GM18519 (cell line): ENCODE data around the gene CELSR3.

ENCODE experiments used
- ATAC-seq: cut with Tn5 transposase; IDR thresholded peaks from one replicate; pipeline ENCODE4 v1.9.1; 2021; ENCODE audit warnings: mild to moderate bottlenecking, moderate library complexity; ENCODE audit not compliant: unreplicated experiment, low FRiP score

CELSR3 gene

GRCh38 chr3:48609088-48610005 lies 53.3 kb downstream of the CELSR3 start, which contains the start of gene UQCRC1:
TSS of gene UQCRC1 (minus strand) at chr3:48609646. CDS start at chr3:48609620, 26 bp downstream.
- peak; percentile 87 for ATAC-seq

GRCh38 chr3:48607519-48607918 lies 55.2 kb downstream of the CELSR3 start:
- ATAC-seq: no peak

DNA sequence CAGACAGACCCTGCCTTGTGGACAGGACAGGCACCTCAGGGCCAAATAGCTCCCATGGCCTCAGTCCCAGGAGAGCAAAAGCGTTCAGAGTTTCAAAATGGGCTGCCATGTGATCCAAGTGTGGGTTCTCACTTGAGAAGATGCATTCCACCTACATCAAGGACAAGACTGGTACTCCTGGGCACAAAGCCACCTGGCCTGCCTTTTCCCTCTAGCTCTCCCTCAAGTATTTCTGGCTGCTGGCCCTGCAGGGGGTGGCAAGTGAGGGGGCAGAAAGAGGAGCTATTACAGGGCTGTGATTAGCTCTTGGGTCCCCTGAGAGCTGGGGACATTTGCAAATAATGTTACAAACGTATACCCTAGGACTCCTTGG lies 61.1 kb downstream of the CELSR3 start:
- ATAC-seq: no peak

DNA sequence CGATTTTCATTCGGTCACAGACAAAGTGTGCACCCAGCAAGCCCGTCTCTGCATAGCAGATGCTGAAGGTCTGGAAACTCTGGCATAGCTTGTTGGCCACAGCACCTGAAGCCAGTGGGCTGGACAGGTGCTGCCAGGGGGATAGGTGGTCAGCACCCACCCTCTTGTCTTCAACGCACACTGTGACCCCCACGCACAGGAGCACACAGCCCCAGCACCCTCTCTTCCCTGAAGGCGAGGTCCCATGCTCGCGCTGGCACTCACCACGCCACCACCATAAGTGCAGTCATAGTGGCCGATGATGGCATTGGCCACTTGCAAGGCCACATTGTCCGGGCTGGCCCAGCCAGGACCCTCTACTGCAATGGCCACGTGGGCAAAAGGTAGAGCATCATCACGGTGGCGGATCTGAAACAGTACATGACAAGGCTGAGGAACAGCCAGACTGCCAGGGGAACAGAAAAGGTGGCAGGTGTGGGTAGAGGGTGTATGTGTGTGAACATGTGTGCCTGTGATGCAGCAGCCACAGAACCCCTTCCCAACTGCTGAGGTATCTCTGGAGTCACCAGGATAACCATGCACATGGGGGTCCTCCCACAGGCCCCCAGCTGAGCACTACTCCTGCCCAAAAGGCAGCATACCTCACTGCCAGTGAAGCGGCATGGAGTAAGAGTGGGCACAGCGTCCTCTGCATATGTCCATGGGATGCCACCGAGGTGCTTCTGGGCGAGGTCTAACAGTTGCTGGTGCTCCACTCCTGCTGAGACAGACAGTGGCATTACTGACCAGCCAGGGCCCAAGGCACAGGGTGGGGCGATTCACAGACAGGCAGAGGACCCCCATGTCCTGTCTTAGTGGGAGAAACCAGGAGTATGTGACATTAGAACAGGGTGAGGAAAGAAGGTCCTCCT lies 61.7 kb downstream of the CELSR3 start:
- no peak for ATAC-seq

DNA sequence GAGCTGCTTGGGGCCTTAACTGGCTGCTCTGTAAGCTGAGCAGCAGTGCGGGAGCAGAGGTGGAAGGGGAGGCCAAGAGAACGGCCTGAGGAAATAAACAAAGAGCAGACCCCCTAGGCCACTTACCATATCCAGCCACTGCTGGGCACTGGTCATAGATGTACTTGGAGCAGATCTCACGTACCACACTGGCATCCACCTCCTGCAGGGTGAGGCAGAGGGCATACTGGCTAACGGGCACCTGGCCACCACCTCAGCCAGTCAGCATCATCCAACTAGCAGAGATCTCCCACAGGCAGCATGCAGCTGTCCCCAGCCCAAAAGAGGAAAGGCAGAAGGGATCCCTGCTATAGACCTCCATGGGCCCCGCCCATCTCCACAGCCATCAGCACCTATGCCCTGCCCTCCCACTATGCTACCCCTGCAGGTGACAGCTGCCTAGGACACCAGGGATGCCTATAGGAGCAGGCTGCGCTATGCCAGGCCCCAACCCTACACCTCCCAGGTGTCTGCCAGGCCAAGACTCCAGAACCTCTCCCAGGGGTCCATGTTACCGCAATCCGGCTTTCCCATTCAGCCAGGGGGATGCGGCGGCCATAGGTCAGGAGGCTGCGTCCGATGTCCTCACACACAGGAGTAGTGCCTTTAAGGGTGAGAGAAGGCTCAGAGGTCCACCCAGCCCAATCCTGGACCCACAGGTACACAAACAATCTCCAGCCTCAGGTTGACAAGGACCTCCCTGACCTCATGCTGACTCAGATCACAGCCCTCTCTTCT lies 63.0 kb downstream of the CELSR3 start:
- ATAC-seq: no peak

DNA sequence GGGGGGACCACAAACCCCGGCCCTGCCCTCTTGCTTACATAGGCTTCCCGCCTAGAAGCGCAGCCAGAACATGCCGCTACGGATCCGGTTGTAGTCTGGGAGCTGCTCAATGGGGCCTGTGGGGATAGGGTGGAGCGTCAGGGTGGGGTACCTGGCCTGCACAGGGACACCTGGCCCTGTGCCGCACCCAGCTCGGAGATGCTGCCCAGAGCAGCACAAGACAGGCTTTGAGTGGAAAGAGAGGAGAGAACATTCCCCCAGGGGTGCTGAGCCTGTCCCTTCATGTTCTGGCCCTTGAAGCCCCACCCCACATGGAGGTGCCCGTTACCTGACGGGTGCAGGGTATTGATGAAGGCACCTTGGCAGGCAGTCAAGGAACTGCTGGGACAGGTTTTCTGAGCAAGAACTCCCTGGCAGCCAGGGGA lies 63.6 kb downstream of the CELSR3 start:
- no peak for ATAC-seq

DNA sequence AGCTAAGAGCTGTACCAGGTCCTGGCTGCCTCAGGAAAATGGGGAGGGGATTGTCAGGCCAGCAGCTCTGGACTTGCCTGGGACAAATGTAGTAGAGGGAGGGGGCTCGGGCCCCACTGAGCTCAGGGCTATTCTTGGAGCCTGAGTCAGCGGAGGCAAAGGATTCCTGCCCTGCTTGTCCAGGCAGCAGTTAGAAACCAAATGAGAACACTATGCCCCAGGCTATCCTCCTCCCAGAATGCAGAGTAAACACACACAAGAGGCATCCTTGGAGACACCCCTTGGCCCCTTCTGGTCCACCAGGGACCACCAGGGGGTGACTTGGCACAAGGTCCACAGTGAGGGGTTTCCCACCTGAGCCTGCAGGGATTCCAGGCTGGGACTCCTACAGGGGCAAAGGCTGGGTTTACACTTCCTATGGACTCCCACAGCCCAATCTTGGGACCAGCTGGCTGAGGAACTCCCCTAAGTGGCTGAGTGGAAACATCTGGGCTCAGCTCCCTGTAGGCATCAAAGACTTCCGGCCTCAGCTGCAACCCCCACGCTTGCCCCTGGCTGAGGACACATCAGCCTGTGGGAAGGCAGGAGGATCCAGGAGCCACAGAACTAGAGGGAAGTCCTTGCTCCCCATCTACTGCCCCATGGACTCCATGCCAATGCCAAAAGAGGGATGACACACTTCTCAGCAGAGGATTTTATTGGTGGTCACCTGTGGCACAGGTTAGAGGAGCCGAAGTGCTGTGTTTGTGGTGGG lies 64.2 kb downstream of the CELSR3 start:
- no peak for ATAC-seq

DNA sequence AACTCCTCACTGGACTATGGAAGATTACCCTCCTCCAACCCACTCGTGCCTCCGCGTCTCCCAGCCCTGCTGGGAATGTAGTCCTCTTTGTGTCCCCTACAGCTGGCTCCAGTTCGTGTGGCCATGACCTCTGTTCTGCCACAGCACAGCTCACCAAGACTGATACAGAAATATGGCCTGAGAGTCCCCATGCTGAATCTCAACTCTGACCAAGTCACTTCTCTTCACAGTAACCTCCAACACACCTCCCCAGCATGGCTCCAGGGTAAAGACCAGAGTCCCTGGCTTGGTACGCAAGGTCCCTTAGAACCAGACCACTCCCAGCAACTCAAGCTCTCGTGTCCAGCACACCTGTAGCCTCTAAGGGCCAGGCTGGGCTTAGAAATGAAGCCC lies 65.3 kb downstream of the CELSR3 start:
- no peak for ATAC-seq

GRCh38 chr3:48596676-48597407 lies 65.8 kb downstream of the CELSR3 start:
- no peak for ATAC-seq

DNA sequence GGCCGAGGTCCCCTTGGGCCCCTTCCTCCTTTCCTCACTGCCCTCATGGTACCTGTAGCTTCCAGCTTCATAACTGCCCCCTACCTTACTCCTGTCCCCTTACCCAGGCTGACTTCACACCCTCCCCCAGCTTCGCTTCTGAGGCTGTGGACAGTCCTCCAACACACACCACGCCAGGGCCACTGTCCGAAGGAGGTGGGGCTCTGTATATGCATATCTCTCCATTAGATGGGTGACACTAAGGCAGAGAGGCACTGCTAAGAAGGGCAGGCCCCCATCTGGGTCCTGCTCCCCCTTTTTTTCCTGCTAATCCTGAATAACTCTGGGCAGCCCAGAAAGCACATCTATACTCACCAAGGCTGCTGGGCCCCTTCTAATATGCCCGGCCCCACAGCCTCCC lies 66.5 kb downstream of the CELSR3 start:
- no peak for ATAC-seq

DNA sequence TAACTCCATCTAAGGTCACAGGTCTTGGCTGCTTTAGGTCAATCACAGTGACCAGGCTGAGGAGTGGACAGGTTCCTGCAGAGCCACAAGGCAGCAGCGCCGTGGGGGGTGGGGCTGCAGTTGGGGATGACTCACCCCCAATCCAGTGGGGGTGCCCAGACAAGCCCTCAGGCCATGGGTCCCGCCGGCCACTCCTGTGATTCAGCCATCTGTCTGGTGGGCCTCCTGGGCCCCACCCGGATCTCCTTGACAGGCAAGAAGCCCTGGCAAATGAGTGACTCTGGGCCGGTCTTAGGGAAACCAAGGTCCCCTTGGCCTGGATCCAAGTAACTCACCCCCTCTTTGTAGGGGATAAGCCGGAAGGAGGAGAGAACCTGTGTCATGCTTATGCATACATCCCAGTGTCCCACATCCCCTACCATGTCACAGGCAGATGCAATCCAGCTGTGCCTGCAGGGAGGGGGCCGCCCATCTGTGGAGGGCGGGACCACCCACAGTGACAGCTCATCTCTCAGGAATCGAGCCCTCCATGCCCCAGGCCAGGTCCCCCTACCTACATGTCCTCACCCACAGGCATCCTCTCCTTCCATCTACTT lies 67.1 kb downstream of the CELSR3 start:
- ATAC-seq: no peak

DNA sequence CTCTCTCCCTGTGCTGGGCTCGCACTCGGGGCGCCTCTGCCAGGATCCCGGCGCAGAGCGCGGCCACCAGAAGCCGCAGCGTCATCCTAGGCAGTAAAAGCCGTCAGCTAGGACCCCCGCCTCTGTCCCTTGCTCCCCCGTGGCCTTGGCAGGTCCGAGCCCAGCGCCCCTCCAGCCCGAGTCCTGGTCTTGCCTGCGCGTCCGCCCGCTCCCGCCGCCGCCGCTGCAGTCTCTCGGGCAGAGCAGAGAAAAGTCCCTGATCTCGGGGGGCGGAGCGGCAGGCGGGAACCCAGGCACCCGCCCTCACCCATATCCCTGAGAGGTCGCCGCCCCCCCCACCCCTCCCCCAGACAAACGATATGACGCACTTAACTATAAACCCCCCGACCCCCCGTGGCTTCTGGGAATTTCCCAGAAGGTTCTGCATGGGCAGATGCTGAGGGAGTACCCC lies 67.6 kb downstream of the CELSR3 start, which contains the start of gene COL7A1:
TSS of gene COL7A1 (minus strand) at position 255 of the 451 bp plus-strand sequence. CDS start at position 85, 170 bp downstream.
- no peak for ATAC-seq

GRCh38 chr3:48594417-48595049 lies 68.2 kb downstream of the CELSR3 start:
- ATAC-seq: no peak

DNA sequence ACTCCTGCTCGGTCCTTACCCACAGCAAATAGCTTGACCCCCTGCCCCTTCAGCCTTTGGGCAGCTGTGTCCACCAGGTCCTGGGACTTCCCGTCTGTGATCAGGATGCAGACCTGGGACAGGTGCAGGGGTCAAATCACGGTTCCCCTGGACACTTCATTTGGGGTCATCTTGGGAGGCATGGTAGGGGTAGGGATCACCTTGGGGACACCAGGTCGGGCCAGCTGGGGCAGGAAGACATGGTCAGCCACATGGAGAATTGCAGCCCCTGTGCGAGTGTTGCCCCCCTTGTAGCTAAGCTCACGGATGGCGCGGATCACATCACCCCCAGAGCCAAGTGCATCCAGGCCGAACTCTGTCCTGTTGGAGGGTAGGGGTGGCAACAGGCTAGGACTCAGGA lies 69.3 kb downstream of the CELSR3 start:
- no peak for ATAC-seq

DNA sequence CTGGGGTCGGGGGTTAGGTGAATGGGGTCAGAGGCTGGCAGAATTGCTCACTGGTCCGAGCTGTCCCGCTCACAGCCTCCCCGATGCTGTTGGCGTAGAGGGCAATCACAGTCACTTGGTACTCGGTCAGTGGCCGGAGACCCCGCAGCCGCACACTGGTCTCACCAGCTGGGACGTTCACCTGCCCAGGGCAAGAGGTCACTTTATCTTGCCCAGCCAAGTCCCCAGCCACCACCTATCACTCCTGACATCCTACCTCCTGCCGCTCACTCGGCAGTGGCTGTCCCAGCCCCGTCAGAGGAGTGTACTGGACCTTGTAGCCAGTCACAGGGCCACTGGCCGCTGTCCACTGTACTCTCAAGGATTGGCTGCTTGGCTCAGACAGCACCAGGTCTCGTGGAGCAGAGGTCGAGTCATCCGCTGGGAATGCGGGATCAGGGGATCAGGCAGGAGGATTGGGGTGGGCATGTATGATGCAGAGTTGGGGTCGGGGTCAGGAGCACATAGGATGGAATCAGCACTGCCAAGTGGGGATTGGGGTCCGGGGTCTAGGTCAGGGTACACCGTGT lies 70.1 kb downstream of the CELSR3 start:
- ATAC-seq: no peak

GRCh38 chr3:48591886-48592518 lies 70.7 kb downstream of the CELSR3 start:
- no peak for ATAC-seq

DNA sequence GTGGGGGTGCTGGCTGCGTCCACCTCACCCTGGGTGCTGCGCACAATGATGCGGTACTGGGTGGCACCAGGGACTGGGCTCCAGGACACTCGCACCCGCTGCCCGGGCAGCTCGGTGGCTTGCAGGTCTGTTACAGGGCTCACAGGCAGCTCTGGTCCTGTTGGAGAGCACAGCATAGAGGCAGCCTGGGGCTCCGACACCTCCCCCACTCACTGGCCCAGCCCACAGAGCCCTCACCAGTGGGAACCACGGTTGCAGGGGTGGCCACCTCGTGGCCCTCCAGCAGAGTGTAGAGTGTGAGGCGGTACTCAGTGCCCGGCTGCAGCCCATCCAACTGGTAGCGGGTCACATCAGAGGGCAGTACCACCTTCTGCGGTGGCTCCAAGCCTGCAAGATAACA lies 71.2 kb downstream of the CELSR3 start:
- no peak for ATAC-seq
